Measurements from ENCODE around the gene FCN1.

DNA sequence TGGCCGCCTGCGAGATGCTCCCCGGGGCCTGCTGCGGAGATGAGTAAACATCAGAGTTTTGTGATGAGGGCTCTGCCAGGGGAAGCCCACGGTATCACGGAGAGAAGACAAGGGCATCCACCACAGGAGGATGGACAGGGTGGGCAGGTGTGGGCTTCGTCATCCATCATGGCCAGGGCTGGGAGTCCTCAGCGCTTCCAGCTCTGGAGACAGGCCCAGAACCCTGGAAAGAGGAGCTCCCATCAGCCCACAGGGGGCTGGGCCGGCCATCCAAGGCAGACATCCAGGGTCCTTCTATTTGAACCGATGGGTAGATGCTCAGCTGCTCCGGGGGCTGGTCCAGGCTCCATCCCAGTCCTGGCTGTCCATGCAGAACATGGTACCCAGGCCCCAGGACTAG, 22.1 kb upstream of the FCN1 start:
- TF ChIP-seq, protein P1, sequence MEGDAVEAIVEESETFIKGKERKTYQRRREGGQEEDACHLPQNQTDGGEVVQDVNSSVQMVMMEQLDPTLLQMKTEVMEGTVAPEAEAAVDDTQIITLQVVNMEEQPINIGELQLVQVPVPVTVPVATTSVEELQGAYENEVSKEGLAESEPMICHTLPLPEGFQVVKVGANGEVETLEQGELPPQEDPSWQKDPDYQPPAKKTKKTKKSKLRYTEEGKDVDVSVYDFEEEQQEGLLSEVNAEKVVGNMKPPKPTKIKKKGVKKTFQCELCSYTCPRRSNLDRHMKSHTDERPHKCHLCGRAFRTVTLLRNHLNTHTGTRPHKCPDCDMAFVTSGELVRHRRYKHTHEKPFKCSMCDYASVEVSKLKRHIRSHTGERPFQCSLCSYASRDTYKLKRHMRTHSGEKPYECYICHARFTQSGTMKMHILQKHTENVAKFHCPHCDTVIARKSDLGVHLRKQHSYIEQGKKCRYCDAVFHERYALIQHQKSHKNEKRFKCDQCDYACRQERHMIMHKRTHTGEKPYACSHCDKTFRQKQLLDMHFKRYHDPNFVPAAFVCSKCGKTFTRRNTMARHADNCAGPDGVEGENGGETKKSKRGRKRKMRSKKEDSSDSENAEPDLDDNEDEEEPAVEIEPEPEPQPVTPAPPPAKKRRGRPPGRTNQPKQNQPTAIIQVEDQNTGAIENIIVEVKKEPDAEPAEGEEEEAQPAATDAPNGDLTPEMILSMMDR (IDR thresholded peaks at IDR 0.05) = no peak
- TF ChIP-seq EZH2phosphoT487 (IDR thresholded peaks at IDR 0.05) = no peak
